GM21825 (cell line): ENCODE data around the gene THAP8.

Experiments
- ATAC-seq: cut with Tn5 transposase; IDR thresholded peaks from one replicate; pipeline ENCODE4 v1.9.1; 2021; ENCODE audit warnings: mild to moderate bottlenecking, moderate library complexity; ENCODE audit not compliant: unreplicated experiment

Gene THAP8

GRCh38 chr19:35995048-35995993, 58.8 kb downstream of the THAP8 start, which contains the start of gene SDHAF1:
Gene SDHAF1 (plus strand): TSS chr19:35995188. CDS start chr19:35995275, 87 bp downstream.
- ATAC-seq, result peak; percentile 76

- no peak for ATAC-seq
Measured at GRCh38 chr19:35993923-35994598, 60.0 kb downstream of the THAP8 start.

- no peak for ATAC-seq
Measured at GRCh38 chr19:35992907-35993765, 60.9 kb downstream of the THAP8 start.

DNA sequence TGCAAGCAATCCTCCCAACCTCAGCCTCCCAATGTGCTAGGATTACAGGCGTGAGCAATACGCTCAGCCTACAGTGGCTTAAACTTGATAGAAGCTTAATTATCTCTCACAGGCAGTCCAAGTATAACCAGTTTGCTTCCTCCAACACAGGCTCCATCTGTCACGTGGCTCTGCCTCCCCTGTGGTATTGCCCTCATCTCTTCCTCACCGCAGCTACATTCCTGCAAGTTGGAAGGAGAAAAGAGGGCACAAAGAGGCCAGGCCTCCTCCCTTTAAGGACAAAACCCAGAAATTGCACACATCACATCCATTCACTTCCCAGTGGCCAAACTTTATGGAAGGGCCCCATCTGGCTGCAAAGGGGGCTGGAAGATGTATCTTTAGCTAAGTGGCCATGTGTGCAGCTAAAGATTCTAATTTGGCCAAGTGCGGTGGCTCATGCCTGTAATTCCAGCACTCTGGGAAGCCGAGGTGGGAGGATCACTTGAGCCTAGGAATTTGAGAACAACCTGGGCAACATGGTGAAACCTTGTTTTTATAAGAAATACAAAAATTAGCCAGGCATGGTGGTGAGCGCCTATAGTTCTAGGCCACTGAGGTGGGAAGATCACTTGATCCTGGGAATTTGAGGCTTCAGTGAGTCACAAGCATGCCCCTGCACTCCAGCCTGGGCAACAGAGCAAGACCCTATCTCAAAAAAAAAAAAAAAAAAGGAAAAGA, 62.2 kb downstream of the THAP8 start:
- no peak for ATAC-seq

DNA sequence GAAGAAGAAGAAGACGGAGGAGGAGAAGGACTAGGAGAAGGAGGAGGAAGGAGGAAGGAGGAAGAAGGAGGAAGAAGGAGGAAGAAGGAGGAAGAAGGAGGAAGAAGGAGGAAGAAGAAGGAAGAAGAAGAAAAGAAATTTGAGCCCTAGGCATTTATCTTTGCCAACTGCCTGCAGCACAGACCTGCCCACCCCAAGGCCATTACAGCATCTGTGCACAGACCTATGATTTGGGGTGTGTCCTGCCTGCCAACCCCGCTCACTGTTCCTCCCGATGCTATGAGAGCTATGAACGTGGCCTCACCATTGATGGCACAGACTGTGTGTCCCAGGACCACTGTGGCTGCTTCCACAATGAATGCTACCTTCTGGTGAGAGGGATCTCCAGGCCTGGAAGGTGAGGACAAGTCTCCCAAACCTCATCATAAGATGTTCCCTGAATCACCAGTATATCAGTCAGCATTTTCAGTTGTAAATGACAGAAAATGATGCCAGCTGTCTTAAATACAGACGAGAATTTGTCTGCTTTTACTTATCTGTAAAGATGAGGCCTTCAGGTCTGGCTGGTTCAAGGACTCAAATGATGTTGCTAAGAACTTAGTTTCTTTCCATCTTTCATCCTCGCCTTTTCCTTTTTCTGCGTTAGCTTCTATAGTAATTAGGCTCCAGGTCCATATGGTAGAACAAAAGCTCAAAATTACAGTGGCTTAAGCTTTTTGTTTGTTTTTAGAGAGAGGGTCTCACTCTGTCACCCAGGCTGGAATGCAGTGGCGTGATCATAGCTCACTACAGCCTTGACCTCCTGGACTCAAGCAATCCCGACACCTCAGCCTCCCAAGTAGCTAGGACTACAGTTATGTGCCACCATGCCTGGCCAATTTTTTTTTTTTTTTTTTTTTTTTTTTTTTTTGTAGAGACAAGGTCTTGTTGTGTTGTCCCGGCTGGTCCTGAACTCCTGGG, 63.0 kb downstream of the THAP8 start:
- no peak for ATAC-seq

DNA sequence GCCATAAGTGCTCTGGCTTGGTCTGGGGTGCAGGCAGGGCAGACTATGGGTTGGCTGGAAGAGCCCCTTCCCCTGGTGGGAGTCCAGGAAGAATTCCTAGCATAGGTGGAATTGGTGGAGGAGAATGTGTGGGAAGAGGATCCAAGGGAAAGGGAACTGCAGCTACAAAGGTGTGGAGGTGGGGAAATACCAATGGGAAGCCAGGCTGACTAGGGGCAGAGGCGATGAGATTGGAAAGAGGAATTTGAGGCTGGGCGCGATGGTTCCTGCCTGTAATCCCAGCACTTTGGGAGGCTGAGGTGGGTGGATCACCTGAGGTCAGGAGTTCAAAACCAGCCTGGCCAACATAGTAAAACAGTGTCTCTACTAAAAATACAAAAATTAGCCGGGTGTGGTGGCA, 63.9 kb downstream of the THAP8 start:
- no peak for ATAC-seq

GRCh38 chr19:35988824-35989223, 65.3 kb downstream of the THAP8 start:
- no peak for ATAC-seq

DNA sequence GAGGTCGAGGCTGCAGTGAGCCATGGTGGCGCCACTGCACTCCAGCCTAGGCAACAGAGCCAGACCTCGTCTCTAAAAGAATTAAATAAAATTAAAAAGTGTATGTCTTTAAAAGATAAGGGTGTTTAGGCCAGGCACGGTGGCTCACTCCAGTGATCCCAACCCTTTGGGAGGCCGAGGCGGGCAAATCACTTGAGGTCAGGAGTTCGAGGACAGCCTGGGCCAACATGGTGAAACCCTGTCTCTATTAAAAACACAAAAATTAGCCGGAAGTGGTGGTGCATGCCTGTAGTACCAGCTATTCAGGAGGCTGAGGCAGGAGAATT, 66.6 kb downstream of the THAP8 start:
- no peak for ATAC-seq

- no peak for ATAC-seq
Measured at GRCh38 chr19:35986664-35987570, 67.2 kb downstream of the THAP8 start.

DNA sequence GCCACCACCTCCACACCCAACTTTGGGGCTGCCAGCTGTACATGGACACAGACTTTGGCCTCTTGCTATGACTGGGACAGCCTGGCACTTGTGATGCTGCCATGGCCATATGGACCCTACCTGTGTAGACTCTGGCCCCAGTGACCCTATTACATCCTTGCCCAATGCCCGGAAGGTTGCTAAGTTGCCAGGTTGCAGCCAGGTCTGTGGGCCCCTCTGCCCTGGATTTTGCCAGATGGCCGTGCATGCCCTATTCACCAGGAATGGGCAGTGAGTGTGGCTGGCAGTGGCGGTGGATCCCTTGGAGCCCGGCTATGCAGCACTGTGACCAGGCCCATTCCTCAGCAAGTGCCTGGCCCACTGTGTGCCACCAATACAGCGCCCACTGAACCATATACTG, 68.0 kb downstream of the THAP8 start:
- ATAC-seq, result no peak
